A549 (cell line): ENCODE results near the gene SETD9. TPM values are rescaled to one million over a fixed set of nuclear protein-coding genes. Genes with fewer than 3 reads are reported as not detected.

Source experiments
- ATAC-seq, 2 experiments: fragments of 200-7000 bp in 1 of 2; fragments of >200 bp in 1 of 2; cut with Nextera tagmentation in 1 of 2; cut with Tn5 transposase in 1 of 2; 3 replicates each; pipeline versions ENCODE4 v1.8.0 to v1.9.1; 2018 to 2020; ENCODE audit warnings: mild to moderate bottlenecking in 1 of 2, moderate library complexity in 1 of 2
- CTCF ChIA-PET: fragments of 300-600 bp; sonication (Branson Sonifier 250); formaldehyde crosslinking; extraction: SDS; loops from one replicate; lab custom pipeline; 2021; ENCODE audit warnings: antibody characterized with exemption, inconsistent platforms; lab: Yijun Ruan, JAX
- POLR2A ChIA-PET: fragments of 350-600 bp; formaldehyde crosslinking; extraction: SDS; loops from one replicate; lab custom pipeline; 2021; ENCODE audit warnings: antibody characterized with exemption, inconsistent platforms; lab: Yijun Ruan, JAX
- DNase-seq, 2 experiments: peaks; one replicate each; pipeline versions ENCODE4 v3.0.0 to v3.0.0-alpha.2; 2011 to 2016; ENCODE audit warnings: low read depth in 1 of 2, low spot score in 1 of 2
- FAIRE-seq: peaks from 2 replicates; lab custom pipeline; 2011; peaks lifted over from hg19 to GRCh38; lab: Jason Lieb, UNC
- H3K27ac ChIP-seq, 2 experiments: fragments of >200 bp; sonication (Bioruptor Twin); formaldehyde crosslinking; 3 replicates each; pipeline ENCODE4 v1.5.1; 2016 to 2017
- H3K4me1 ChIP-seq: fragments of >200 bp; sonication (Bioruptor Twin); formaldehyde crosslinking; 3 replicates; pipeline ENCODE4 v1.6.1; 2016
- H3K4me2 ChIP-seq: fragments of >200 bp; sonication (Bioruptor Twin); formaldehyde crosslinking; 3 replicates; pipeline ENCODE4 v1.6.1; 2016
- H3K4me3 ChIP-seq: fragments of >200 bp; sonication (Bioruptor Twin); formaldehyde crosslinking; 3 replicates; pipeline ENCODE4 v1.5.1; 2016
- H3K9me3 ChIP-seq: fragments of >200 bp; sonication (Bioruptor Twin); formaldehyde crosslinking; 3 replicates; pipeline ENCODE4 v1.6.1; 2016
- BHLHE40 ChIP-seq: IDR thresholded peaks from 2 replicates; pipeline ENCODE4 v1.6.1; 2012; ENCODE audit warnings: low read depth, low read length, inconsistent platforms
- CBX2 ChIP-seq: fragments of 200-600 bp; sonication (generic); IDR thresholded peaks from 2 replicates; pipeline ENCODE4 v1.6.1; 2016; ENCODE audit warnings: low read depth, mild to moderate bottlenecking, borderline replicate concordance
- CEBPB ChIP-seq, 2 experiments: fragments of >200 bp in 1 of 2; sonication (Bioruptor Twin) in 1 of 2; formaldehyde crosslinking in 1 of 2; IDR thresholded peaks; 2 replicates each; pipeline ENCODE4 v1.6.1; 2012 to 2016
- CTCF ChIP-seq: fragments of >200 bp; sonication (Bioruptor Twin); formaldehyde crosslinking; IDR thresholded peaks from 3 replicates; pipeline ENCODE4 v1.5.1; 2016
- EHMT2 ChIP-seq: fragments of 200-600 bp; sonication (generic); IDR thresholded peaks from 2 replicates; pipeline ENCODE4 v1.6.1; 2016; ENCODE audit warnings: antibody characterized with exemption, low read depth, mild to moderate bottlenecking, moderate library complexity
- EP300 ChIP-seq, 2 experiments: fragments of >200 bp; sonication (Bioruptor Twin); formaldehyde crosslinking; IDR thresholded peaks; 2 replicates in 1 of 2; 3 replicates in 1 of 2; pipeline ENCODE4 v1.6.1; 2016 to 2017
- FOSB ChIP-seq: fragments of 250-450 bp; sonication (Bioruptor Pico); IDR thresholded peaks from 2 replicates; pipeline ENCODE4 v1.5.0; 2020; ENCODE audit warnings: mild to moderate bottlenecking, moderate library complexity
- GATA3 ChIP-seq: IDR thresholded peaks from 2 replicates; pipeline ENCODE4 v1.6.1; 2012; ENCODE audit warnings: borderline replicate concordance
- HMGXB4 ChIP-seq: fragments of 250-450 bp; sonication (Bioruptor Pico); IDR thresholded peaks from 2 replicates; pipeline ENCODE4 v1.5.0; 2021; ENCODE audit warnings: mild to moderate bottlenecking, moderate library complexity, borderline replicate concordance
- HOXA7 ChIP-seq: fragments of 250-450 bp; sonication (Bioruptor Pico); IDR thresholded peaks from 2 replicates; pipeline ENCODE4 v1.5.0; 2020; ENCODE audit warnings: mild to moderate bottlenecking, moderate library complexity
- HOXB13 ChIP-seq: fragments of 250-450 bp; sonication (Bioruptor Pico); IDR thresholded peaks from 2 replicates; pipeline ENCODE4 v1.5.0; 2020; ENCODE audit warnings: low read depth, mild to moderate bottlenecking, moderate library complexity
- HOXB5 ChIP-seq: fragments of 250-450 bp; sonication (Bioruptor Pico); IDR thresholded peaks from 2 replicates; pipeline ENCODE4 v1.5.0; 2020; ENCODE audit warnings: mild to moderate bottlenecking, moderate library complexity
- JUNB ChIP-seq: fragments of >200 bp; sonication (Bioruptor Twin); formaldehyde crosslinking; IDR thresholded peaks from 2 replicates; pipeline ENCODE4 v1.6.1; 2016
- MAFK ChIP-seq: fragments of 450-650 bp; IDR thresholded peaks from 2 replicates; pipeline ENCODE4 v1.6.1; 2014; ENCODE audit not compliant: partially characterized antibody
- MAX ChIP-seq: IDR thresholded peaks from 2 replicates; pipeline ENCODE4 v1.6.1; 2012
- NPAS2 ChIP-seq: fragments of 250-450 bp; sonication (Bioruptor Pico); IDR thresholded peaks from 2 replicates; pipeline ENCODE4 v1.8.0; 2022; ENCODE audit warnings: mild to moderate bottlenecking, moderate library complexity, borderline replicate concordance
- RARB ChIP-seq: fragments of 250-450 bp; sonication (Bioruptor Pico); IDR thresholded peaks from 2 replicates; pipeline ENCODE4 v1.8.0; 2021; ENCODE audit warnings: mild to moderate bottlenecking, moderate library complexity
- RCOR1 ChIP-seq: fragments of 150-350 bp; IDR thresholded peaks from 2 replicates; pipeline ENCODE4 v1.6.1; 2014; ENCODE audit warnings: antibody characterized with exemption, low read length, low read depth
- RFX5 ChIP-seq: fragments of 450-650 bp; IDR thresholded peaks from 2 replicates; pipeline ENCODE4 v1.7.1; 2014; ENCODE audit warnings: antibody characterized with exemption, mild to moderate bottlenecking, moderate library complexity
- TP53 ChIP-seq: fragments of 250-450 bp; sonication (Bioruptor Pico); IDR thresholded peaks from 2 replicates; pipeline ENCODE4 v1.5.0; 2021; ENCODE audit warnings: mild to moderate bottlenecking, moderate library complexity
- USF2 ChIP-seq: fragments of 450-650 bp; IDR thresholded peaks from 2 replicates; pipeline ENCODE4 v1.6.1; 2014; ENCODE audit warnings: antibody characterized with exemption
- ZSCAN20 ChIP-seq: fragments of 250-450 bp; sonication (Bioruptor Pico); IDR thresholded peaks from 2 replicates; pipeline ENCODE4 v1.8.0; 2022; ENCODE audit warnings: mild to moderate bottlenecking, moderate library complexity
- WGBS: methylation state at CpG from one replicate; pipeline ENCODE4 v1.1.6; 2017; ENCODE audit errors: missing lambda C conversion rate; 5-methylcytosine and 5-hydroxymethylcytosine counted together
- polyA plus RNA-seq, 4 experiments: library from polyadenylated mRNA; depleted of rRNA in 3 of 4; stranded (reverse); fragments of >200 nt; fragmentation: RNase III in 1 of 4; extraction: RNeasy Plus Mini Kit Qiagen cat#74134 plus additional on column Dnase treatment in 1 of 4; gene quantifications; 2 replicates in 3 of 4; 3 replicates in 1 of 4; pipeline ENCODE4 v1.2.3, GENCODE V29; 2011 to 2017
- TF ChIP-seq, protein P1 (sequence below): fragments of >200 bp; sonication (Bioruptor Twin); formaldehyde crosslinking; IDR thresholded peaks from 3 replicates; pipeline ENCODE4 v1.6.1; 2016
- TF ChIP-seq, protein P2 (sequence below): fragments of 200-600 bp; sonication (generic); IDR thresholded peaks from 2 replicates; pipeline ENCODE4 v1.6.1; 2016; ENCODE audit warnings: antibody characterized with exemption, mild to moderate bottlenecking, moderate library complexity

The SETD9 gene
- polyA plus RNA-seq, 2 of the 4 experiments (the other 2 are of a cell fraction), result 8.5 to 13.1 TPM

GRCh38 chr5:56871777-56872176 is 37.6 kb upstream of the SETD9 start:
- ChIA-PET POLR2A (no interaction called here), CTCF (no interaction called here)
- no peak for DNase-seq
- TF ChIP-seq HMGXB4 (CRISPR knock-in tag) (no peak), ZSCAN20 (CRISPR knock-in tag) (no peak), NPAS2 (CRISPR knock-in tag) (no peak), EHMT2 (no peak), GATA3 (no peak), EP300 (IDR thresholded peaks at IDR 0.05) (no peak), MAX (no peak), BHLHE40 (no peak), JUNB (no peak)
- TF ChIP-seq, protein P1, sequence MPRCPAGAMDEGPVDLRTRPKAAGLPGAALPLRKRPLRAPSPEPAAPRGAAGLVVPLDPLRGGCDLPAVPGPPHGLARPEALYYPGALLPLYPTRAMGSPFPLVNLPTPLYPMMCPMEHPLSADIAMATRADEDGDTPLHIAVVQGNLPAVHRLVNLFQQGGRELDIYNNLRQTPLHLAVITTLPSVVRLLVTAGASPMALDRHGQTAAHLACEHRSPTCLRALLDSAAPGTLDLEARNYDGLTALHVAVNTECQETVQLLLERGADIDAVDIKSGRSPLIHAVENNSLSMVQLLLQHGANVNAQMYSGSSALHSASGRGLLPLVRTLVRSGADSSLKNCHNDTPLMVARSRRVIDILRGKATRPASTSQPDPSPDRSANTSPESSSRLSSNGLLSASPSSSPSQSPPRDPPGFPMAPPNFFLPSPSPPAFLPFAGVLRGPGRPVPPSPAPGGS, result no peak
- no peaks in the 10 kb centered on the region for H3K4me1 ChIP-seq
- no peak overlapping the region for H3K27ac ChIP-seq
- no peak for FAIRE-seq
- ATAC-seq, result no peak
- 81% methylated on average over 2 of the region's 2 CpGs for WGBS
- no peaks in the 10 kb centered on the region for H3K9me3 ChIP-seq
- no peak overlapping the region for H3K4me3 ChIP-seq
- no peak overlapping the region for H3K4me2 ChIP-seq

GRCh38 chr5:56873056-56873455 is 36.3 kb upstream of the SETD9 start:
- ChIA-PET CTCF (interaction anchor here (0.8 to 1.2 kb wide), 2 partner anchors 9 to 265 kb away, joined by 3 to 4 read pairs; no protein-coding TSS in a partner anchor), POLR2A (no interaction called here)
- no peak overlapping the region for H3K27ac ChIP-seq
- DNase-seq (no peak), ATAC-seq (no peak), FAIRE-seq (no peak)
- H3K4me1 ChIP-seq, result no peaks in the 10 kb centered on the region
- TF ChIP-seq FOSB (CRISPR knock-in tag), result no peak
- no peak for TF ChIP-seq RFX5
- TF ChIP-seq JUNB, result no peak
- no peak for TF ChIP-seq RCOR1
- H3K9me3 ChIP-seq, result no peaks in the 10 kb centered on the region
- no peak overlapping the region for H3K4me2 ChIP-seq
- 90% methylated on average over 3 of the region's 3 CpGs for WGBS
- H3K4me3 ChIP-seq, result no peak overlapping the region

DNA sequence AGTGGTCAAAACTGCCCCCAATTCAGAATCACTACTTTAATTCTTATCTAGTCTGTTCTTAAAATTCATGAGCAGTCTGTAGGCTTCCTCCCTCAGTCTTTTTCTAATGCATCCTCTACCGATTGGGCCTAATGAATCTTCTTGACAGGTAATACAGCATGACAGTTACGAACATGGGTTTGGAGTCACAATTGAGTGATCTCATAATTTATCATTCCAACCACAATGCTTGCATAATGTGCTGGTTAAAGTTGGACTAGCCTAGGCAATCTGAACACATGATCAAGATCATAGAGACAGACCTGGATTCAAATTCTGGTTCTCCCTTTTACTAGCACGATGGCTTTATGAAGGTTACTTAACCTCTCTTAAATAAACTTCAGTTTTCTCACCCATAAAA is 33.1 kb upstream of the SETD9 start:
- no peak overlapping the region for H3K27ac ChIP-seq
- DNase-seq, result no peak
- no peak for FAIRE-seq

More for the DNA sequence above, 33.1 kb upstream of the SETD9 start:
- no peak overlapping the region for H3K4me2 ChIP-seq
- ChIA-PET CTCF (no interaction called here), POLR2A (no interaction called here)
- WGBS, result 90% methylated on average over 3 of the region's 3 CpGs
- H3K4me1 ChIP-seq, result no peaks in the 10 kb centered on the region
- TF ChIP-seq CEBPB (IDR thresholded peaks at IDR 0.05) (no peak), RARB (no peak), JUNB (no peak), MAFK (no peak), HOXB13 (CRISPR knock-in tag) (no peak), TP53 (CRISPR knock-in tag) (no peak), ZSCAN20 (CRISPR knock-in tag) (no peak), CTCF (no peak), HOXB5 (CRISPR knock-in tag) (no peak), HOXA7 (CRISPR knock-in tag) (no peak), USF2 (no peak), CBX2 (no peak)
- TF ChIP-seq, protein P1, result no peak
- TF ChIP-seq, protein P2, sequence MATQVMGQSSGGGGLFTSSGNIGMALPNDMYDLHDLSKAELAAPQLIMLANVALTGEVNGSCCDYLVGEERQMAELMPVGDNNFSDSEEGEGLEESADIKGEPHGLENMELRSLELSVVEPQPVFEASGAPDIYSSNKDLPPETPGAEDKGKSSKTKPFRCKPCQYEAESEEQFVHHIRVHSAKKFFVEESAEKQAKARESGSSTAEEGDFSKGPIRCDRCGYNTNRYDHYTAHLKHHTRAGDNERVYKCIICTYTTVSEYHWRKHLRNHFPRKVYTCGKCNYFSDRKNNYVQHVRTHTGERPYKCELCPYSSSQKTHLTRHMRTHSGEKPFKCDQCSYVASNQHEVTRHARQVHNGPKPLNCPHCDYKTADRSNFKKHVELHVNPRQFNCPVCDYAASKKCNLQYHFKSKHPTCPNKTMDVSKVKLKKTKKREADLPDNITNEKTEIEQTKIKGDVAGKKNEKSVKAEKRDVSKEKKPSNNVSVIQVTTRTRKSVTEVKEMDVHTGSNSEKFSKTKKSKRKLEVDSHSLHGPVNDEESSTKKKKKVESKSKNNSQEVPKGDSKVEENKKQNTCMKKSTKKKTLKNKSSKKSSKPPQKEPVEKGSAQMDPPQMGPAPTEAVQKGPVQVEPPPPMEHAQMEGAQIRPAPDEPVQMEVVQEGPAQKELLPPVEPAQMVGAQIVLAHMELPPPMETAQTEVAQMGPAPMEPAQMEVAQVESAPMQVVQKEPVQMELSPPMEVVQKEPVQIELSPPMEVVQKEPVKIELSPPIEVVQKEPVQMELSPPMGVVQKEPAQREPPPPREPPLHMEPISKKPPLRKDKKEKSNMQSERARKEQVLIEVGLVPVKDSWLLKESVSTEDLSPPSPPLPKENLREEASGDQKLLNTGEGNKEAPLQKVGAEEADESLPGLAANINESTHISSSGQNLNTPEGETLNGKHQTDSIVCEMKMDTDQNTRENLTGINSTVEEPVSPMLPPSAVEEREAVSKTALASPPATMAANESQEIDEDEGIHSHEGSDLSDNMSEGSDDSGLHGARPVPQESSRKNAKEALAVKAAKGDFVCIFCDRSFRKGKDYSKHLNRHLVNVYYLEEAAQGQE, result no peak
- ATAC-seq, result no peak
- H3K4me3 ChIP-seq, result no peak overlapping the region
- no peaks in the 10 kb centered on the region for H3K9me3 ChIP-seq
